Measurements from ENCODE around the gene PBX4.

Gene PBX4

DNA sequence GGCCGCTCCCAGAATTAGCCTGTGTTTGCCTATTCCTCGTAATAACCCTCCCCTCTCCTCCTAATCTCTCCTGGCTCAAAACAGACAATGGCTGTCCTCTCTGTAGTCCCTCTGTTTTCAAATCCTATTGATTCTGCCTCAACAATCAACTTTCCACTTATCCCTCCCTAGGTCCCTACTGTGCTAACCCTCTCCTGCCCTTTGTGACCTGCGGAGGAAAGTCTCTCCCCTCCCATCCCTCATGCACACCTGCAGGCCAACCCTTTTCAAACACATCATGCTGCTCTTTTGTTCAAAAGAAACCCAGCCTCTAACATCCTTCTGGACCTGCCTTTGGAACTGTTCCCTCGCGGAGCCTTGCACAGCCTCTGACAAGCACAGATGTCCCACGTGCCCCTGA is 43.1 kb downstream of the PBX4 start:
- no peaks in the 10 kb centered on the region for H3K4me1 Mint-ChIP-seq
- ATAC-seq (replicated peaks) (no peak), DNase-seq (no peak)
- H3K4me3 Mint-ChIP-seq, result no peak overlapping the region
- no peaks in the 10 kb centered on the region for H3K27me3 Mint-ChIP-seq
- H3K9me3 Mint-ChIP-seq, result no peaks in the 10 kb centered on the region
- H3K27ac Mint-ChIP-seq, result no peak overlapping the region
- peaks cover 0 to 4% of the 10 kb centered on the region in 2 donors for H3K36me3 Mint-ChIP-seq

- H3K4me3 Mint-ChIP-seq, result no peak overlapping the region
- no peaks in the 10 kb centered on the region for H3K4me1 Mint-ChIP-seq
- no peaks in the 10 kb centered on the region for H3K9me3 Mint-ChIP-seq
- no peak for DNase-seq
- ATAC-seq (replicated peaks), result no peak
- no peak overlapping the region for H3K27ac Mint-ChIP-seq
- no peaks in the 10 kb centered on the region for H3K27me3 Mint-ChIP-seq
- H3K36me3 Mint-ChIP-seq, result peaks cover 4 to 22% of the 10 kb centered on the region in 2 donors
These were observed 47.3 kb downstream of the PBX4 start for GRCh38 chr19:19571071-19571786.

DNA sequence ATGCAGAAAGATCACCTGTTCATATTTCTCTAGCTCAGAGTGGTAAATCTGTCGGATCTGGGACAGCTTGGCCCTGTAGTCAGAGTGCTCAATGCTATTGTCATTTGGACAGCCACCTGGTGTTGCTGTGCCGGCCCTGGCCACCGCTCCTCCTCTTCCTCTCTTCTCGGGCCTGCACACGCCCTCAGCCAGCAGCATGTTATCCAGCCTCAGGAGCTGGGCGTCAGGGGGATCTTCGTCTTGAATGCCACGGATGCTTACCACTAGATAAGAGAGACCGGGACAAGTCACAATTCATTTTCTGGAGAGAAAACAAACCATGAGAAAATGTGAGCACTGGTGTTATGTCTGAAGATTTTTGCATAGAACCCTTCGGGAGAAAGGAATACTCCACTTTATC is 47.9 kb downstream of the PBX4 start:
- H3K4me1 Mint-ChIP-seq, result no peaks in the 10 kb centered on the region
- no peak overlapping the region for H3K4me3 Mint-ChIP-seq
- H3K36me3 Mint-ChIP-seq, result peaks cover 4 to 22% of the 10 kb centered on the region in 2 donors
- no peaks in the 10 kb centered on the region for H3K27me3 Mint-ChIP-seq
- no peak overlapping the region for H3K27ac Mint-ChIP-seq
- DNase-seq (no peak), ATAC-seq (replicated peaks) (no peak)
- no peaks in the 10 kb centered on the region for H3K9me3 Mint-ChIP-seq

GRCh38 chr19:19568802-19569756 is 49.4 kb downstream of the PBX4 start:
- Mint-ChIP-seq H3K4me3 (no peak overlapping the region), H3K36me3 (peaks cover 4 to 34% of the 10 kb centered on the region in 2 donors), H3K4me1 (no peaks in the 10 kb centered on the region), H3K27ac (peak overlapping the region; percentile 3), H3K9me3 (no peaks in the 10 kb centered on the region), H3K27me3 (no peaks in the 10 kb centered on the region)
- DNase-seq, result no peak
- no peak for ATAC-seq (replicated peaks)

DNA sequence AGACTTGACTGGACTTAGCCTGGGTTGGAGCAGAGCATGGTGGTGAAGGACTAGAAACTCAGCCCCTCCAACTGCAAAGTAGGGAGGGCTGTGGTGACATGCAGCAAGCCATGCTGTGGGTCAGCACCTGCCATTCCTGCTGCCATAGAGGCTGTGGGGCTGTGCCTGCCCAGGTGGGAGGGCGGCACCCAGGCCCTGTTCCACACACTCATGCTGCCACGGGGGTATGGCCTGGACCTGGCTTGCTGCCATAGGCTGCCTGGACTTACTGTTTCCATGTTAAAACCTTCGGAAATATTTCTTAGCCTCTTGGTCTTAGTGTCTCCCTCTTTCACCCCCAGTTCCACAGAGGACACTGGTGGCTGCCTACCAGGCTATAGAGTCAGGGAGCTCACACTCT is 51.1 kb downstream of the PBX4 start:
- no peak overlapping the region for H3K27ac Mint-ChIP-seq
- H3K27me3 Mint-ChIP-seq, result no peaks in the 10 kb centered on the region
- no peak overlapping the region for H3K4me3 Mint-ChIP-seq
- no peak for DNase-seq
- H3K4me1 Mint-ChIP-seq, result no peaks in the 10 kb centered on the region
- H3K9me3 Mint-ChIP-seq, result no peaks in the 10 kb centered on the region
- peaks cover 7 to 35% of the 10 kb centered on the region in 2 donors for H3K36me3 Mint-ChIP-seq
- ATAC-seq (replicated peaks), result no peak

GRCh38 chr19:19566306-19566705 is 52.2 kb downstream of the PBX4 start:
- DNase-seq (no peak), ATAC-seq (replicated peaks) (peak in 1 of 2 donors; percentile 10)
- no peak overlapping the region for H3K4me3 Mint-ChIP-seq
- no peak overlapping the region for H3K27ac Mint-ChIP-seq
- H3K36me3 Mint-ChIP-seq, result peaks cover 9 to 40% of the 10 kb centered on the region in 2 donors
- H3K27me3 Mint-ChIP-seq, result no peaks in the 10 kb centered on the region
- H3K4me1 Mint-ChIP-seq, result no peaks in the 10 kb centered on the region
- H3K9me3 Mint-ChIP-seq, result no peaks in the 10 kb centered on the region

DNA sequence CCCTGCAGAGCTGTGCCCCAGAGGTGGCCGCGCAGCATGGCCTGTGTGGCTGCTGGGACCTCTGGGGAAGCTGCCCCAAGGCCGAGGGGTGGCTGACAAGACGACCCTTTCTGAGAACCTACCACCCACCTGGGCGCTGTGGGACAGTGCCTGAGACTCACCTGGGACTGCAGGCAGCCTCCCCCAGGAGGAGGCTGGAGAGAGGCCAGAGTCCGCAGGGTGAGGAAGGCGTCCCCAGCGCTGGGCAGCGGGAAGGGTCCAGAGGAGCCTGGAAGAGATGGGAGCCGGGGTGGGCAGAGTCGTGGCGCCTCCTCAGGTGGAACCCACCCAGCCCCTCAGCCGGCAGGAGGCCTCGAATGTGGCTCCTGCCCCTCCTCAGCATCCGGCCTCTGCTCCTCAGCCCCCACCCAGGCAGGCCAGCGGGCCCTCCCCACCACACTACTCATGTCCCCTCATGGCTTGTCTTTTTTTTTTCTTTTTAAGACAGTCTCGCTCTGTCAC is 55.1 kb downstream of the PBX4 start:
- Mint-ChIP-seq H3K9me3 (no peaks in the 10 kb centered on the region), H3K4me3 (no peak overlapping the region), H3K27ac (no peak overlapping the region), H3K36me3 (peaks cover 5 to 29% of the 10 kb centered on the region in 2 donors), H3K27me3 (no peaks in the 10 kb centered on the region), H3K4me1 (peaks cover 0 to 6% of the 10 kb centered on the region in 2 donors)
- ATAC-seq (replicated peaks) (no peak), DNase-seq (no peak)

DNA sequence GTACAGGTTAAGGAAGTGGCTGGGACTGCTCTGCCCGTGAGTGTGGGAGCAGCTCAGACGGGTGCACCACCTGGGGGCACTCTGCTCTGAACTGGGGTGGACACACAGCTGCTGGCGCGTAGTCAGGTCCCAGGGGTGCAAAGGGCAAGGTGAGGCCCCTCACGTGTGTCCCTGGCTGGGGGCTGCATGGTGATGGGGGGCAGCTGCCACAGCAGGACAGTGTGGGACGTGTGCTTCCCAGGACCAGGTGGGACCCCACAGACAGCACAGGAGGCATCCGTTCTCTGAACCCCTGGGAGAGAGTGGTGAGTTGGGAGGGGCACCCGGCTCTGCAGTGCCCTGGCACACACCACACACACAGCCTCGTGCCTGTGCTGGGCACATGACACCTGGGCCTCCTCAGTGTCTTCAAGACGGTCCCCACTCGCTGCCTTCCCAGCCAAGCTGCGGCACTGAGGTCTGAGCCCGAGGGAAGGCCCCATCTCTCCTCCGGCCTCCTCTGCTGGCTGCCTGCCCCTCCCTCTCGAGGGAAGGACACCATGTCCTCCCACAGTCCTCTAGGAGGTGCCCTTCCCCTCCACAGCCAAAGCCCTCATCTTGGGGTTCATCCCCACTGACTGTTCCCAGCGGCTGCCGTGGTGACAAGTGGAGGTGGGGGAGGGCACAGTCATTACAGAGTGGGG is 55.7 kb downstream of the PBX4 start:
- DNase-seq (no peak), ATAC-seq (replicated peaks) (no peak)
- H3K4me1 Mint-ChIP-seq, result peaks cover 0 to 6% of the 10 kb centered on the region in 2 donors
- H3K4me3 Mint-ChIP-seq, result no peak overlapping the region
- no peaks in the 10 kb centered on the region for H3K27me3 Mint-ChIP-seq
- H3K9me3 Mint-ChIP-seq, result no peaks in the 10 kb centered on the region
- peaks cover 5 to 30% of the 10 kb centered on the region in 2 donors for H3K36me3 Mint-ChIP-seq
- H3K27ac Mint-ChIP-seq, result peak overlapping the region; percentile 31

- DNase-seq, result no peak
- H3K4me3 Mint-ChIP-seq, result no peak overlapping the region
- H3K9me3 Mint-ChIP-seq, result no peaks in the 10 kb centered on the region
- peak overlapping the region; percentile 82 for H3K27ac Mint-ChIP-seq
- peaks cover 5 to 27% of the 10 kb centered on the region in 2 donors for H3K36me3 Mint-ChIP-seq
- peaks cover 0 to 6% of the 10 kb centered on the region in 2 donors for H3K4me1 Mint-ChIP-seq
- ATAC-seq (replicated peaks), result no peak
- H3K27me3 Mint-ChIP-seq, result no peaks in the 10 kb centered on the region
These were observed 56.4 kb downstream of the PBX4 start for GRCh38 chr19:19561946-19562664.

DNA sequence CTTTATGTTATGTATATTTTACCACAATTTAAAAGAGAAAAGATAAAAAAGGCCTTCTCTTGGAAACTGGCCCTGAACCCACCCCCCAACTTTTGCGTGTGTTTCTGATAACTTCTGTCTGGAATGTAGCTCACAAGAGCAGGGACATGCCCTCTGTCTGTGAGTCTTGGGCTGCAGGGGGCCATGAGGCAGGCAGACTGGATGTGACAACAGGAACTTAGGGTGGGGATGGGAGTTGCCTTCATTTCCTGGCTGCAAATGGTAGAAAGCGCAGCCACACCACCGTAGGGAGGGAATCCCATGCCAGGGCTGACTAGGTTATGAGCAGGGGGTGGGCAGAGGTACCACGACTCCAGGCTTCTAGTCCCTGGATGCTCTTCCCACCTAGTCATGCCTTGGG is 58.6 kb downstream of the PBX4 start:
- peaks cover 5 to 23% of the 10 kb centered on the region in 2 donors for H3K36me3 Mint-ChIP-seq
- peaks cover 0 to 6% of the 10 kb centered on the region in 2 donors for H3K4me1 Mint-ChIP-seq
- H3K27me3 Mint-ChIP-seq, result no peaks in the 10 kb centered on the region
- no peaks in the 10 kb centered on the region for H3K9me3 Mint-ChIP-seq
- no peak overlapping the region for H3K27ac Mint-ChIP-seq
- no peak for DNase-seq
- ATAC-seq (replicated peaks), result no peak
- no peak overlapping the region for H3K4me3 Mint-ChIP-seq

DNA sequence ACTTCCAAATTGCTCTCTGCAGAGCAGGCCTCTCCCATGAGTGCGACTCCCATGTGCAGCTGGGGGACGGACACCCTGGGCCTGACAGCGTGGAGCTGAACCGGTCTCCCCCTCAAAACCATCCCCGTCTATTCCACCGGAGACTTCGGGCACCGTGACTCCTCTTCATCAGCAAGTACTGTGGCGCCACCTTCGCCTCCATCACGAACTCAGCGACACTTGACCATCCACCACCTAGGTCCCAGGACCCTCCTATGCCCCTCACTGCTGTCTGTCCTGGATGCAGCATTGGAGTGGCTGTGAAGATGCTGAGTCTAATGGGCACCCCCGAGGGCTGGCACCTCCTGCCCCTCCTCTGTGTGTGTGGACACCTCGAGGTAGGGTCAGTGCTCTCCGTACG is 59.9 kb downstream of the PBX4 start:
- peaks cover 0 to 6% of the 10 kb centered on the region in 2 donors for H3K4me1 Mint-ChIP-seq
- no peaks in the 10 kb centered on the region for H3K9me3 Mint-ChIP-seq
- no peaks in the 10 kb centered on the region for H3K27me3 Mint-ChIP-seq
- H3K4me3 Mint-ChIP-seq, result no peak overlapping the region
- ATAC-seq (replicated peaks) (no peak), DNase-seq (no peak)
- peak overlapping the region; percentile 81 for H3K27ac Mint-ChIP-seq
- peaks cover 5 to 15% of the 10 kb centered on the region in 2 donors for H3K36me3 Mint-ChIP-seq

GRCh38 chr19:19558055-19558454 is 60.4 kb downstream of the PBX4 start:
- no peaks in the 10 kb centered on the region for H3K9me3 Mint-ChIP-seq
- no peak for DNase-seq
- H3K36me3 Mint-ChIP-seq, result peaks cover 3 to 15% of the 10 kb centered on the region in 2 donors
- H3K4me3 Mint-ChIP-seq, result no peak overlapping the region
- no peaks in the 10 kb centered on the region for H3K27me3 Mint-ChIP-seq
- H3K27ac Mint-ChIP-seq, result peak overlapping the region; percentile 81
- peak in 1 of 2 donors; percentile 44 for ATAC-seq (replicated peaks)
- peaks cover 0 to 6% of the 10 kb centered on the region in 2 donors for H3K4me1 Mint-ChIP-seq

DNA sequence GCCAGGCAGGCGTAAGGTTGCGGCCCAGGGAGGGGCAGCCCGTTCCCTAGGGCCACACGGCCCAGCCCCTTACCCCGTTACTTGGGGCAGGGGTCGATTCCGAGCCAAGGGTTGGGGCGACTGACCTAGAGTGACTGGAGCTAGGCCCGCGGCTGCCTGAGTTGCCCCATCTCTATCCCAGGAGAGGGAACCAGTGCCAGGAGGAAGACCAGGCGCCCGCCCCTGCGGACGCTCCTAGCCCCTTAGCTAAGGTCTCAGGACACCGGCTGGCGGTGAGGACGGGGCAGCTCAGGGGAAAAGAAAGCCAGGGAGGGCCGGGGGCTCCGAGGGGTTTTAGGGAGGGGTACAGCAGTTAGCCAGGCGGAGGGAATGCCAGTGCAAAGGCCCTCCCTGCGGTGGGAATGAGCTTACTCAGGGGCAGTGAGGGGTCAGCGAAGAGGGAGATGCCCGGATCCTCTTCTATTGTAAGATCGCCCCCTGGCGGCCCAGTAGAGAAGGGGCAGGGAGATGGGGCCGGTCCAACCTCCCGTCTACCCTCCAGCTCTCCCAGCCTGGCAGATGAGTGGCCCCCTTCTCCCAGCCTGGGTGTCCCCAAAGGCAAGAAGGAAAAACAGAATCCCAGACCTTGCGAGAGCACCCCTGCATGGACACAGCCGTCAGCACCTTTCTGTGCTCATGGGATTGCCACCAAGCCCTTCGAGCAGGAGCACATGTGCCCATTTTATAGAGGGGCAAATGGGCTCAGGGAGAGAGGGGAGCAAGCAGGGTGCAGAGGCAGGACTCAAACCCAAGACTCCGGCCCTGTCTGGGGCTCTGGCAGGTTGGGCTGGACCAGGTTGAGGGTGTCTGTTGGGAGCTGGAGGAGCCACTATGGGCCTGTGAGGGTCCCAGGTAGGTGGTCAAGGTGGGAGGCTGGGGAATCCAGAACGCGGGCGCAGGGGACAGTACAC is 64.1 kb downstream of the PBX4 start:
- no peak overlapping the region for H3K4me3 Mint-ChIP-seq
- H3K36me3 Mint-ChIP-seq, result peaks cover 0 to 9% of the 10 kb centered on the region in 2 donors
- H3K4me1 Mint-ChIP-seq, result peaks cover 0 to 6% of the 10 kb centered on the region in 2 donors
- H3K9me3 Mint-ChIP-seq, result peaks cover 0 to 2% of the 10 kb centered on the region in 2 donors
- peak; percentile 32 for DNase-seq
- H3K27ac Mint-ChIP-seq, result no peak overlapping the region
- peak; percentile 62 to 66 for ATAC-seq (replicated peaks)
- H3K27me3 Mint-ChIP-seq, result peaks cover 6 to 10% of the 10 kb centered on the region in 2 donors
